Activated CD8-positive, alpha-beta T cell treated with anti-CD3 and anti-CD28 coated beads for 36 hours (primary cell): Measurements from ENCODE around the gene PRKAB2. TPM values are rescaled to one million over a fixed set of nuclear protein-coding genes. Genes with fewer than 3 reads are reported as not detected.

Experiments
- ATAC-seq: fragments of 200-7000 bp; cut with Tn5 transposase; one replicate; pipeline ENCODE4 v1.10.0; 2021; ENCODE audit warnings: mild to moderate bottlenecking, moderate library complexity
- CTCF ChIA-PET: fragments of 350-600 bp; sonication (Branson Sonifier 250); formaldehyde crosslinking; loops from one replicate; lab custom pipeline; 2021; ENCODE audit warnings: antibody characterized with exemption; lab: Charles Lee
- POLR2A ChIA-PET: fragments of 350-600 bp; sonication (Branson Sonifier 250); formaldehyde crosslinking; loops from one replicate; lab custom pipeline; 2021; ENCODE audit warnings: antibody characterized with exemption; lab: Charles Lee
- DNase-seq: peaks from one replicate; pipeline ENCODE4 v3.0.0-alpha.2; 2020
- H3K27ac Mint-ChIP-seq: one replicate; pipeline ENCODE4 v1.8.0; 2021; ENCODE audit warnings: mild to moderate bottlenecking, mixed read lengths
- H3K27me3 Mint-ChIP-seq: one replicate; pipeline ENCODE4 v1.8.0; 2021; ENCODE audit warnings: mixed read lengths
- H3K36me3 Mint-ChIP-seq: one replicate; pipeline ENCODE4 v1.8.0; 2021; ENCODE audit warnings: low read depth, mixed read lengths
- H3K4me1 Mint-ChIP-seq: one replicate; pipeline ENCODE4 v1.8.0; 2021; ENCODE audit warnings: low read depth, mixed read lengths
- H3K4me3 Mint-ChIP-seq: one replicate; pipeline ENCODE4 v1.8.0; 2021; ENCODE audit warnings: mild to moderate bottlenecking, moderate library complexity, mixed read lengths
- H3K9me3 Mint-ChIP-seq: one replicate; pipeline ENCODE4 v1.8.0; 2021; ENCODE audit warnings: mixed read lengths
- CTCF ChIP-seq: fragments of 200-600 bp; IDR thresholded peaks from one replicate; pipeline ENCODE4 v1.8.0; 2022; ENCODE audit warnings: antibody characterized with exemption, mild to moderate bottlenecking
- intact Hi-C: fragments of 100-400 bp; cut with micrococcal nuclease; formaldehyde crosslinking; loops from one replicate; pipeline ENCODE4 v1.10.0; 2022
- total RNA-seq, 2 experiments: library from RNA; stranded (reverse); gene quantifications; one replicate each; pipeline ENCODE4 v1.2.3, GENCODE V29; 2021

The PRKAB2 gene
- total RNA-seq, 2 experiments from 2014 or later = 5.8 to 6.4 TPM

DNA sequence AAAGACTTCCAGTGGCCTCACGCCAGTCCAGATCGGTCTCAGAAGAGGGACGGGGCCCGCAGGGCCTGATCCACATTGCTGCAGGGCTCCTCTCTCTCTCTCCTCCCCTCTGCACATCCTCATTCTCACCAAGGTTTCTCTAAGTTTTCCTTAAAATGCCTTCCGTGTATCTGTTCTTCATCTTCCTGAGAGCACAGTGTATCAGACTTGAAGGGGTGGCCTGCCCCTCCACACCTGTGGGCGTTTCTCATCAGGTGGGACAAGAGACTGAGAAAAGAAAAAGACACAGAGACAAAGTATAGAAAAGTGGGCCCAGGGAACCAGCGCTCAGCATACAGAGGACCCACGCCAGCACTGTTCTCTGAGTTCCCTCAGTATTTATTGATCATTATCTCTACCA, 66.4 kb downstream of the PRKAB2 start:
- no peaks in the 10 kb centered on the region for H3K9me3 Mint-ChIP-seq
- ChIA-PET CTCF (no interaction called here), POLR2A (no interaction called here)
- no peak for ATAC-seq
- intact Hi-C loops = no loop called here
- no peaks in the 10 kb centered on the region for H3K36me3 Mint-ChIP-seq
- H3K27me3 Mint-ChIP-seq = peaks cover 19% of the 10 kb centered on the region
- H3K4me1 Mint-ChIP-seq = peaks cover 8% of the 10 kb centered on the region
- no peak overlapping the region for H3K4me3 Mint-ChIP-seq
- TF ChIP-seq CTCF = no peak
- DNase-seq = no peak
- no peak overlapping the region for H3K27ac Mint-ChIP-seq

Other genes with a start within 250 kb of the PRKAB2 start
- gene NBPF12, start 234.1 kb downstream of the PRKAB2 start, total RNA-seq = 1 to 10 TPM; 5.9 to 6.4 TPM
- gene FMO5, start 52.9 kb upstream of the PRKAB2 start, total RNA-seq = under 1 TPM in 1 of 2 experiments, not detected in 1; 0.16 TPM
- gene CHD1L, start 70.2 kb upstream of the PRKAB2 start, total RNA-seq = 10 to 100 TPM; 80.5 to 81.1 TPM